ENCODE measurements around the gene FCGR1A. TPM values are rescaled to one million over a fixed set of nuclear protein-coding genes. Genes with fewer than 3 reads are reported as not detected.
"Not testable (repeated sequence)": the region's sequence is repeated elsewhere in the genome, so short reads cannot be mapped to it uniquely, and the experiment has no call there.

The FCGR1A gene
- total RNA-seq (ENCODE audit: unreplicated experiment) = not detected
- long read RNA-seq = 0 reads

GRCh38 chr1:149782600-149782999 is at the start of gene FCGR1A:
Gene FCGR1A (plus strand): TSS chr1:149782694. CDS start chr1:149782744, 50 bp downstream.
- H3K4me1 Mint-ChIP-seq (ENCODE audit: unreplicated experiment); H3K9me3 Mint-ChIP-seq (ENCODE audit: unreplicated experiment); H3K36me3 Mint-ChIP-seq (ENCODE audit: low read depth, unreplicated experiment); H3K27me3 Mint-ChIP-seq (ENCODE audit: unreplicated experiment); H3K4me3 Mint-ChIP-seq (ENCODE audit: unreplicated experiment); H3K27ac Mint-ChIP-seq (ENCODE audit: unreplicated experiment); DNase-seq (ENCODE audit: low spot score): not testable (repeated sequence)

- H3K9me3 Mint-ChIP-seq (ENCODE audit: unreplicated experiment); DNase-seq (ENCODE audit: low spot score): not testable (repeated sequence)
Observed at GRCh38 chr1:149732781-149733180, 49.7 kb upstream of the FCGR1A start.

GRCh38 chr1:149734692-149735091 is 47.8 kb upstream of the FCGR1A start:
- H3K9me3 Mint-ChIP-seq (ENCODE audit: unreplicated experiment); H3K27me3 Mint-ChIP-seq (ENCODE audit: unreplicated experiment); H3K27ac Mint-ChIP-seq (ENCODE audit: unreplicated experiment); H3K4me3 Mint-ChIP-seq (ENCODE audit: unreplicated experiment); H3K4me1 Mint-ChIP-seq (ENCODE audit: unreplicated experiment); DNase-seq (ENCODE audit: low spot score); H3K36me3 Mint-ChIP-seq (ENCODE audit: low read depth, unreplicated experiment): not testable (repeated sequence)

More at GRCh38 chr1:149732781-149733180, 49.7 kb upstream of the FCGR1A start:
- H3K27me3 Mint-ChIP-seq (ENCODE audit: unreplicated experiment); H3K36me3 Mint-ChIP-seq (ENCODE audit: low read depth, unreplicated experiment); H3K4me3 Mint-ChIP-seq (ENCODE audit: unreplicated experiment); H3K4me1 Mint-ChIP-seq (ENCODE audit: unreplicated experiment); H3K27ac Mint-ChIP-seq (ENCODE audit: unreplicated experiment): not testable (repeated sequence)

GRCh38 chr1:149740148-149740581 is 42.3 kb upstream of the FCGR1A start:
- not testable (repeated sequence) for H3K27me3 Mint-ChIP-seq (ENCODE audit: unreplicated experiment); H3K9me3 Mint-ChIP-seq (ENCODE audit: unreplicated experiment); H3K27ac Mint-ChIP-seq (ENCODE audit: unreplicated experiment); DNase-seq (ENCODE audit: low spot score); H3K4me3 Mint-ChIP-seq (ENCODE audit: unreplicated experiment); H3K4me1 Mint-ChIP-seq (ENCODE audit: unreplicated experiment); H3K36me3 Mint-ChIP-seq (ENCODE audit: low read depth, unreplicated experiment)

- DNase-seq (ENCODE audit: low spot score); H3K4me1 Mint-ChIP-seq (ENCODE audit: unreplicated experiment); H3K36me3 Mint-ChIP-seq (ENCODE audit: low read depth, unreplicated experiment); H3K4me3 Mint-ChIP-seq (ENCODE audit: unreplicated experiment); H3K27me3 Mint-ChIP-seq (ENCODE audit: unreplicated experiment); H3K9me3 Mint-ChIP-seq (ENCODE audit: unreplicated experiment); H3K27ac Mint-ChIP-seq (ENCODE audit: unreplicated experiment): not testable (repeated sequence)
Observed at GRCh38 chr1:149740590-149741230, 41.8 kb upstream of the FCGR1A start.

DNA sequence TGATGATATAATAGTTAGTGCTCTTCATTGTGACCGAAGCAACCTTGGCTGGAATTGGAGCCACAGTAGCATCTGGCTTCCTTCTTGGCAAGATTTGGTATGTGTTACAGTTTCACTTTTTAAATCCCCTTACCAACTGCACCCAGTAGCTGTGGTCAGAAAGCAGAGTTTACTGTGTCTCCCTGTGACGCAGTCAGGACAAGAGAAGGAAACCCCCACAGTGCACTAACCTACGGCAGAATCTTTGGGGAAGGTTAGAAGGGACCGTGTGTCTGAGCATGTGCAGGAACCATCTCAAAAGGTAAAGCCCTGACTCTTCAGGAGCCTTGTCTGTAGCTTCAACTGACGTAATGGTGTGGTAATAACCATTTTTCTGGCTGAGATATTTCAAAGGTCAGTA is 40.6 kb upstream of the FCGR1A start:
- not testable (repeated sequence) for H3K4me3 Mint-ChIP-seq (ENCODE audit: unreplicated experiment); H3K27me3 Mint-ChIP-seq (ENCODE audit: unreplicated experiment); H3K4me1 Mint-ChIP-seq (ENCODE audit: unreplicated experiment); H3K27ac Mint-ChIP-seq (ENCODE audit: unreplicated experiment); DNase-seq (ENCODE audit: low spot score); H3K9me3 Mint-ChIP-seq (ENCODE audit: unreplicated experiment); H3K36me3 Mint-ChIP-seq (ENCODE audit: low read depth, unreplicated experiment)

- H3K9me3 Mint-ChIP-seq (ENCODE audit: unreplicated experiment); H3K27me3 Mint-ChIP-seq (ENCODE audit: unreplicated experiment); H3K4me3 Mint-ChIP-seq (ENCODE audit: unreplicated experiment); H3K4me1 Mint-ChIP-seq (ENCODE audit: unreplicated experiment); H3K36me3 Mint-ChIP-seq (ENCODE audit: low read depth, unreplicated experiment); H3K27ac Mint-ChIP-seq (ENCODE audit: unreplicated experiment): not testable (repeated sequence)
- DNase-seq (ENCODE audit: low spot score) = peak; percentile 22
Observed at GRCh38 chr1:149746463-149747356, 35.8 kb upstream of the FCGR1A start.

- not testable (repeated sequence) for H3K36me3 Mint-ChIP-seq (ENCODE audit: low read depth, unreplicated experiment); DNase-seq (ENCODE audit: low spot score); H3K27me3 Mint-ChIP-seq (ENCODE audit: unreplicated experiment); H3K27ac Mint-ChIP-seq (ENCODE audit: unreplicated experiment); H3K9me3 Mint-ChIP-seq (ENCODE audit: unreplicated experiment); H3K4me1 Mint-ChIP-seq (ENCODE audit: unreplicated experiment)
- H3K4me3 Mint-ChIP-seq (ENCODE audit: unreplicated experiment) = peak overlapping the region; percentile 65
Observed at GRCh38 chr1:149747359-149748143, 34.9 kb upstream of the FCGR1A start.

DNA sequence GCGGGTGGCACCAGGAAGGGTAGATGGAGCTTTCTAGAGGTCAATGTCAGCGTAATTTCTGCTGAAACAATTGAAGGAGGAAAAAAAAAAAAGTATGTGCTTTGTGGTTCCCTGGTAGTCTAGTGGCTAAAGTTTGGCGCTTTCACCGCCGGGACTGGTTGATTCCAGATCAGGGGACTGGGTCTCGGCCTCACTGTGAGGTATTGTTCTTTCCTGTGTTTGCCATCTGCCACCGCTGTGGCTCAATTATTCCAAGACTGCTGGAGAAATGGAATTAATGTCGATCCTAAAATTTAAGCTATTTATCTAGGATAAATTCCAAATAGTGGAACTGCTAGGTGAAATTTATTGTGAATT is 34.4 kb upstream of the FCGR1A start:
- H3K27ac Mint-ChIP-seq (ENCODE audit: unreplicated experiment) = peak overlapping the region; percentile 72
- DNase-seq (ENCODE audit: low spot score); H3K9me3 Mint-ChIP-seq (ENCODE audit: unreplicated experiment); H3K27me3 Mint-ChIP-seq (ENCODE audit: unreplicated experiment); H3K4me1 Mint-ChIP-seq (ENCODE audit: unreplicated experiment); H3K36me3 Mint-ChIP-seq (ENCODE audit: low read depth, unreplicated experiment): not testable (repeated sequence)
- H3K4me3 Mint-ChIP-seq (ENCODE audit: unreplicated experiment) = peak overlapping the region; percentile 65

DNA sequence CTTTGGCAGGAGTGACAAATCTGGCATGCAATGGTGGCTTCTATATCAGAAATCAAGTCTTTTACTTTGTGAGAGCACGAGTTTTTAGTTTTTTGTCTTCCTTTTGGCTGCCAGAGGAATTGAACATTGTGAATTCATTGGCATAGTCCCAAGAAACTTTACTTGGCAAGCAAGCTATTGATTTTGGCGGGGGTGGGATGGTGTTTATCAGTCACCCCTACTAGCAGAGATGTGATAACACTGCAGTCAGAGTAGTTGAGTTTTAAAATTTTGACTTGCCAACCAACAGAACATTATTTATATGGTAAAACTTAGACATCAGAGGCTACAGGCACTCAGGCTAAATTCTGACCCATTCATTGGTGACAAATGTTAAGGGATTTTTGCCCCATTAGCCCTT is 31.9 kb upstream of the FCGR1A start:
- DNase-seq (ENCODE audit: low spot score); H3K36me3 Mint-ChIP-seq (ENCODE audit: low read depth, unreplicated experiment); H3K4me3 Mint-ChIP-seq (ENCODE audit: unreplicated experiment); H3K4me1 Mint-ChIP-seq (ENCODE audit: unreplicated experiment); H3K27me3 Mint-ChIP-seq (ENCODE audit: unreplicated experiment); H3K27ac Mint-ChIP-seq (ENCODE audit: unreplicated experiment); H3K9me3 Mint-ChIP-seq (ENCODE audit: unreplicated experiment): not testable (repeated sequence)

DNA sequence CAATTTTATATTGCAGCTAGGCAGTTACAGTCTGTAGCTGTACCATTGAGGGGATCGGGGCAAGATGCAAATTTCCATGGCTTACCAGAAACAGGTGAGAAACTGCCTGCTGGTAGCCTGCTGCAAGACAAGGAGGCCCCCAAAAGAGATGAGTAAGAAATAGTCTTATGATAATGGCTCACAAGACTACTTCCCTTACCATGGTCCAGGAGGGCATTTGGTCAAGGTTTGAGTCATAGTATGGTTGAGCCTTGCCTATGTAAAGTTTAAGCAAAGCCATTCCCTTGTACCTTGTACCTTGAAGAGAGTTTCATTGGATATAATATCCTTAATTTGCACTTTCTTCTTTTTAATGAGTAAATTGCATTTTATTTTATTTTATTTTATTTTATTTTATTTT is 30.3 kb upstream of the FCGR1A start:
- not testable (repeated sequence) for H3K9me3 Mint-ChIP-seq (ENCODE audit: unreplicated experiment); H3K4me3 Mint-ChIP-seq (ENCODE audit: unreplicated experiment); DNase-seq (ENCODE audit: low spot score); H3K27me3 Mint-ChIP-seq (ENCODE audit: unreplicated experiment); H3K27ac Mint-ChIP-seq (ENCODE audit: unreplicated experiment); H3K36me3 Mint-ChIP-seq (ENCODE audit: low read depth, unreplicated experiment); H3K4me1 Mint-ChIP-seq (ENCODE audit: unreplicated experiment)

All from endothelial cell (in vitro differentiated cells).